AG08396 (cell line): Measurements from ENCODE around the gene TTR.
A peak's percentile ranks its signal among the peaks of the same experiment; 100 is the strongest.

ENCODE experiments used
- DNase-seq: peaks from one replicate; pipeline ENCODE4 v3.0.0; 2012; ENCODE audit warnings: low spot score, mixed read lengths

TTR gene

GRCh38 chr18:31591628-31592027, at the start of gene TTR:
Gene TTR (plus strand): TSS chr18:31591877. CDS start chr18:31591903, 26 bp downstream.
- DNase-seq = no peak

GRCh38 chr18:31546476-31546875, 45.2 kb upstream of the TTR start:
- DNase-seq = no peak

GRCh38 chr18:31548853-31549252, 42.8 kb upstream of the TTR start:
- DNase-seq = no peak

GRCh38 chr18:31549416-31549815, 42.3 kb upstream of the TTR start:
- DNase-seq = no peak

DNA sequence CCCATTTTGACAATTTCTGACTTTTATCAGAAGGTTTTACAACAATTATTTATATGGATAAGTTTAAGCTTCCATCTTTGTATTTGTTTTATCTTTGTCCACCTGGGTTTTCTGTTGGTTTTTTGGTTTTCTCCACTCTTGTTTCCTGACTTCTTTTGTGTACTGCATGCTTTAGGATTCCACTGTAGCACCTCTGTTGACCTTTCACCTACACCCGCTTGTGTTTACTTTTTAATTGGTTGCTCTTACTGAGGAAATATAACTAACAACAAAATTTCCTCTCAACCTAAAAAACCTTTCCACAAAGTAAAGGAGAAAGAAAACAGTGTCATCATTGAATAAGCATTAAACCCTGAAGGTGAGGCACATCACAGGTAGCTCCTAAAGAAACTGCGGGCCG, 39.8 kb upstream of the TTR start:
- no peak for DNase-seq

DNA sequence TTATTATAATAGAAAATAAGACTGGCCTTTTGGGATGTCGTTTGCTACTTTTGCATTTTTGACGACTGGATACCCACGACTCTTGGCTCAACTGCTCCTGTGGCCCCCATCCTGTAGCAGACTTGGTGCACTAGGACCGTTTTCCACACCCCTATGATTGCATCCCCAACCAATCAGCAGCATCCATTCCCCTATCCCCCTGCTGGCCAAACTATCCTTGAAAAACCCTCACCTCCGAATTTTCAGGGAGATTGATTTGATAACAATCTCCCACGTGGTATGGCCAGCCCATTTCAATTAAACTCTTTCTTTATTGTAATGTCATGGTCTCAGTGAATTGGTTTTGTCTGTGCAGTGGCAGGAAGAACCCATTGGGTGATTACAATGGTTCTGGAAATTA, 37.9 kb upstream of the TTR start:
- no peak for DNase-seq

DNA sequence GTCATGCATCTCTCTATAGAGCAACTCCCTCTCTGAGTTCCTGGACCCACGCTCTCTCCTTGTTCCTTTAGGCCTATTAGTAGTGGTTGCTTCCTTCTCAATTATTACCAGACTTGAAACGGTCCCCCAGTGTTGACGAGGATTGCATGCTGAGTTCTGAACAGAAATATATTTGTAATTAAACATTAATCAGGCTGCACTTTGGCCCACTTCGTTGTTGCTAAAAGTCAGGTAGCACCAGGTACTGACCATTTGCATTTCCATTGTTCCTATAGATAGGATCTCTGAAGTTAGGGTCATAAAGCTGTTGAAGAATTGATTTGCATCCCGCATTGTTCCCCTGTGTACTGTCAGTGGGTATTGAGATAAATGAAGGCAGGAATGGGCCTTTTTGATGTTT, 36.9 kb upstream of the TTR start:
- DNase-seq = no peak

DNA sequence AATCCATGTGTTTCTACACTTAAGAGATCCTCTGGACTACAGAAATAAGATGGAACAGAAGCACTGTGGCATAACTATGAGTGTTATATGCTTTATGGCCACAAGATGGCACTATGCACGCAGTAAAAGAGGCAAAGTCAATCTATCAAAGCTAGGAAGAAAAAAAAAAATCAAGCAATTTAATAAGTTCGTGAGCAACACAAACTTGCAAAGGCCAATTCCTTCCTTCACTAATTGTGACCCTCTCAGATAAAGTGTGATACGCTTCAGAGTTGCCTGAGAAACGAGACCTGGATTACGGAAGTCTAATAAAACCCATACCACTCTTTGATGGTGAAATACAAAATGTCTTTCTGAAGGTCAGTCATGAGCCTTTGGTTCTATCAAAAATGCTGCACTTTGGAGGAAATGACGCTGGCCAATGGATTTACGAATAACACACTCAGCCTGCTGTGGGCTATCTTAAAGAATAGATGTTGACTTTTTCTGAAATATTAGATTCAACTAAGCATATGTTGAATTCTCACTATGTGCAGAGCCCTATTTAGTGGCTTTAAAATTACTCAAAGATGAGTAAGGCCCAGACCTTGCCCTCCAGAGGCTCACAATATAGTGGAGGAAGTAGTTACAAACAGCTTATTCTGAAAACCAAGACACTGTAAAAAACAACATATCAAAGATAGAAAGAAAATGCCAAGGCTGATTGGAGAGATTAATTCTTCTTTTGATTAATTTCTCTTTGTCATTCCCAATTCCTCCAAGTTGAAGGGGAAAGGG, 35.5 kb upstream of the TTR start:
- DNase-seq = peak; percentile 41

DNA sequence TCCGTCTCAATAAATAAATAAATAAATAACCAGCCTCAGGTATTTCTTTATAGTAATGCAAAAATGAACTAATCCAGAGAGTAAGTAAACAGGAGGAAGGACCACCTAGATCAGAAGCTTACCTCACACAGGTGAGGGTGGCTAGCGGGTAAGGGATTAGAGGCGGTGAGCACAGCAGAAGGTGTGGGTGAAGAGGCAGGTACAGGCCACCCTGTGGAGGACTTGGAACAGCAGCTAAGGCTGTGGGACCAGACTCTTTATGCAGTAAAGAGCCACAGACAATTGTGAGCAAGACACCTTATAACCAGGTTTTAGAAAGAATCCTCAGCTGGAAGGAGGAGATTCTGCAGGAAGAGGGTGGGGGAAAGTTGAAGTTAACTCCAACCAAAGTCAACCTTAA, 34.2 kb upstream of the TTR start:
- DNase-seq = no peak

DNA sequence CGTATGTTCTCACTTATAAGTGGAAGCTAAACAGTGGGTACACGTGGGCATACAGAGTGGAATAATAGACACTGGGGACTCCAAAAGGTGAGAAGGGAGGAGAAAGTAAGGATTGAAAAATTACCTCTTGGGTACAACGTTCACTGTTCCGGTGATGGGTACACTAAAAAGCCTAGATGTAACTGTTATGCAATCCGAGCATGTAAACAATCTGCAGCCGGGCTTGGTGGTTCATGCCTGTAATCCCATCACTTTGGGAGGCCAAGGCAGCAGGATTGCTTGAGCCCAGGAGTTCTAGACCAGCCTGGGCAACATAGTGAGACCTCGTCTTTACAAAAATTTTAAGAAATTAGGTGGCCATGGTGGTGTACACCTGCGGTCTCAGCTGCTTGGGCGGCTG, 33.1 kb upstream of the TTR start:
- no peak for DNase-seq

GRCh38 chr18:31562726-31563125, 29.0 kb upstream of the TTR start:
- no peak for DNase-seq

- DNase-seq = no peak
Observed at GRCh38 chr18:31563778-31564177, 27.9 kb upstream of the TTR start.

DNA sequence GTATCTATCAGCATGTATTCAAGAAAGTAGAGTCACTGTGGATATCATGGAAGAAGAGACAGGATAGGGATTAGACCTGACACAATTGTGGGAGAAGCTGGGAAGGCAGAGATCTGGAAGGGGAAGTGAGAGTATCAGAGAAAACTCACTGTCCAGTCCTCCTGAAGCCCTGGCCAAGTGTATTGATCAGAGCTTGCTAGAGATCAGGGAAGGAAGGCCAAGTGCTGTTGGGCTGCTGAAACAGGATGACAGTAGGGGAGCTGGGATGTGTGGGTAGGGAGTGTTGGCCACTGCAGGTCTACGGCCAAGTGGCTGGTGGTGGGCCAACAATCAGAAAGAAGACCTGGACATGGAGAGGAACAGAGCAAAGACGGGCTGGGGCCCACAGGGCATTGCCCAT, 26.3 kb upstream of the TTR start:
- DNase-seq = no peak

GRCh38 chr18:31565782-31566512, 25.7 kb upstream of the TTR start:
- no peak for DNase-seq

DNA sequence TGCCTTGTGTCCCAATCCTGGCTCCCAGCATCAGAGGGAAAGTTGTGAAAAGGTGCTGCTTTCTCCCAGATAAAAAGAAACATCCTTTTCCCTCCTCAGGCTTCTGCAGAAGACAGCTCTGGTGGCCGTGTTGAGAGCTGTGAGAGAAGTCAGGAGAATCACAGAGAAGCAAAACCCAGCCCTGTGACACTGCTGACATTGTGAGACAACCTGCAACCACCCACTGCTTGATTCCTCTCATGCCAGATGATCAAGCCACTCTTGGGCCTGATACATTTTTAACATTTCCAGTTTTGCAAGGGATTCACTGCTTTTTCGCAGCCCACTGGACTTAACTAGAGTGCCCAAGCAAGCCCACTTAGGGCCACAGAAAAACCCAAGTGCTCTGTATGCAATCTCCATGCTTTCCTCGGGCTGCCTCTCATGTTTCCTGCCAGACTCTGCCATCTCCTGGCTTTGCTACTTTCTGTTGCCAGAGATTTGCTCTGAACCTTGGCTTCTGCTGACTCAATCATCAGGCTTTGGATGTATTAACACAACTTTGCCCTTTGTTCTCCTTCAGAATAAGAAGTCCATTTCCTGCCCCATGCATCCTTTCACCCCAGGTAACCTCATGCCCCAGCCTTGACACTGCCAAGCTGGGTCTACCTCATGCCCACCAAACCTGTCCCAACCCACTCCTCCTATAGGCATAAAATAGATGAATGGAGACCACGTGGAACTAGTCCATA, 24.9 kb upstream of the TTR start:
- DNase-seq = no peak

DNA sequence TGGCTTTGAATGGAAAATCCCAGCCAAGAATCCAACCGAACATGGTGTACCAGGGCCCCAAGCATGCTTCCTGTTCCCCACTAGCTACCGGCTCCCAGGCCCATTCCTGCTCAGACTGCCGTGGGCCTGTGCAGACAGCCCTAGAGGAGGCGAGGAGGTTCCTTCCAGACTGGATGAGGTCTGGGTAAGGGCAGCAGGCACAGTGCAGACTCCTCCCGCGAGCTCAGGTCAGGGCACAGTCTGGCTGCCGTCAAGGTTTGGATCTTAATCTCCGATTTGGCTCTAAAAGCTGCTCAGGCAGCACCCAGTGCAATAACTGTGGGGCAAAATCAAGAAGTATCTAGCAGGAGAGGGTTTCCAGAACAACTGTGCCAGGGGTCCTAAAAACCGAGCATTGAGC, 19.3 kb upstream of the TTR start:
- no peak for DNase-seq

DNA sequence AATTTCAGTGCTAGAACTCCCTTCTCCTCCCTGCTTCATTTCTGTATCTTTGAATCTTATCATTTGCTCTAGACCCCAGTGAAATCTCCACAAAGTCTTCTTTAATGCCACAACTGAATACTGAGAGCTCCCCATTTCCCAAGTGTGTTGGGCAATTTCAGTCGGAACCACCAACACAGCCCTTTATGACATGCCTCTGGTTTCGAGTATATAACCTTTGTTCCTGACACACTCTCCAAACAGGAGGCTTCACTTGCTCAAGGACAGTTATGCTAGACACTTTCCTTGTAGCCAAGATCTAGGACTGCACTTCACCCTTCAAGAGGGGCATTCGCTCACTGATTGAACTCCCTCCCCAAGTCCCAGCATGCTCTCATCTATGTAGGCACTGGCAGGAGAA, 18.6 kb upstream of the TTR start:
- DNase-seq = no peak

DNA sequence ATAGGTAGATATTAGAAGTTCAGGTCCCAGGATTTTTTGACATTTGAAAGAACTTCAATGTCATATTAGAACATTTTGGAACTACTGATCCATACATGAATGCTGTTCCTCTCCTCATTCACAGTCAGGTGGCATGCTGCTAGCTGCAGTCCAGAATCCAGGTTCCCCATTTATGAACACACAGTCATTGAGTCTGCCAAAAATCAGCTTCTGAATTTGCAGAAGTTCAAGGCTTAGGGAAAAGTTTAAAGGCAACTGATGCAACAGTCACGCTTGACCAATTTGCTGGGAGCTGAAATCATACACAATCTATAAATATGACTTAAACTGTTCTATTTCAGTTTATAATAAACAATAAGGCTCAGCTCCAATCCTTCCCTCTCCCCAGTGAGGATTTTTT, 17.3 kb upstream of the TTR start:
- DNase-seq = no peak

DNA sequence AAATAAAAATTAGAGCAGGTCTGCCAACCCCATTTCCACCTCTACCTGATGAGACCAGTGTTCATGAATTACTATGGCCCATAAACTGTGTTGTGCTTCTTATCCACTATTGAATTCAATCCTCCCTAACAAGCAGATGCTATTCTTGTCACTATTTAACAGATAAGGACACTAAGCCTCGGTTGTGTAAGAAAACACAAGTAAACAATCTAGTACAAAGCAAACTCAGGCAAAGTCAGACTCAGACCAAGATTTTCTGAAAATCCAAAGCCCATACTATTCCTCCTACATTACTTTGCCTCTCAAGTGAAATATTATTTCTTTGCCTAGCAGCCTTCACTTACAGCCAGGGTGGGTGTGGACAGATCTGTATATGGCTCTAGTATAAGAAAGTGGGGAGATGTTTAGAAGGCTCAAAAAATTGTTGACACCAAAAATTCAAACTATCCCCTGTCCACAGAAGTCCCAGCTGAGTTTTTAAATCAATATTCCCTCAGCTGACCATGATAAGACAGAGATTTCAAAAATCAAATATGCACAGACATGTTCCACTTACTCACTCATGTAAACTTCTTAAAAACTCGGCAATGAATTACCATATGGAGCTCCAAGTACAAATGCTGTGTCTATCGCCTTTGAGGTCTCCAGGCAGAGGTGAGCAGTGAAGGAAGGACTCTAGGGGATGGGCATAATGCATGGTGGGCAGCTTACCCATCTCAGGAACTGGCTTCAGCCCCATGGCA, 16.0 kb upstream of the TTR start:
- no peak for DNase-seq

DNA sequence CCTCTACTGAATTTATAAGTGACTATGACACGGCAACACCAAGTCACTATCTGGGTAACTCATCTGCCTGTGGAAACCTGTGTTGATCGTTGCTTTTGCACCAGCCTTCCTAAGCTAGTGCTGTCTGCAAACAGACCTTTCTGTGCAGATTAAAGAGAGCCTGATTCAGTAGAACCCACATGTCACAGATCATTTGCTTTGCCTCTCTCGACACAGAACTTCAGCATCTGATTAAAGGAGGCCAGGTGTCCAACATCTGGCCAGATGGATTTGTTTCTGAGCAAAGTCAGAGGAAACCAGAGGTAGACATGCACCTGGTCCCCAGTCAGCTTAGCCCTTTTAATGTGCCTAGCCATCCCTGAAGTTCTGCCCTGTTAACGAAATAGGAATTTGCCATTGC, 15.0 kb upstream of the TTR start:
- no peak for DNase-seq

DNA sequence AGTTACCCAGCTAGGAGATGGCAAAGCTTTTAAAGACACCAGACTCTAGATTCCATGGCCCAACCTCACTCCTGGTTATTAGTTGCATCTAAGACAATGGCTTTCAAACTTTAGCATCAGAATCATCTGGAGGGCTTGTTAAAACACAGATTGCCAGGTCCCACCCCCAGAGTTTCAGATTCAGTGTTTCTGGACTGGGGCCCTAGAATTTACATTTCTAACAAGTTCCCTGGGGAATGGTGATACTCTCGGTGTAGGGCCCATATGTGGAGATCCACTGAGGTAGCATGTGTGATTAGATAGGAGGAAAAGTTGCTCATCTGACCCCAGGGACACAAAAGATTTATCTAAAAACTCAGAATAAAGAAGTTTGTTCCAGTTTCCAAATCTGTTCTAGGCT, 14.5 kb upstream of the TTR start:
- DNase-seq = no peak

DNA sequence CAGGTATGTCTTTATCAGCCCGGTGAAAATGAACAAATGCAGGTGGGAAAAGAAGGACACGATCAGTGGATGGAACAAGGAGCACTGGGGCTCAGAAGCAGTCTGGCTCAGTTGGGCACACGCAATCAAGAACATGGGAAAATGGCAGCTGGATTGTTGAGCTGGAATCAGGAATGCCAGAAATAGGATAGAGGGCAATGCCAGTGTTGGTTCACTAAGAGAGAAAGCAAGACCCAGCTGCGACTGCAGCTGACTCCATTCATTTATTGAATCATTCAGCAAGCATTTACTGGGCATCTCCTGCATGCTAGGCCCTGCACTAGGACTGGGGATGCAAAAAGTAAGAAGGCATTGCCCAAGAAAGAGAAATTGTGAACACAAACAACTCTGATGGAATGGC, 13.6 kb upstream of the TTR start:
- DNase-seq = no peak
